Smooth muscle cell (in vitro differentiated cells): ENCODE results near the gene ZNF587B. TPM values are rescaled to one million over a fixed set of nuclear protein-coding genes. Genes with fewer than 3 reads are reported as not detected.
A peak's percentile ranks its signal among the peaks of the same experiment; 100 is the strongest.
"Not testable (repeated sequence)": the region's sequence is repeated elsewhere in the genome, so short reads cannot be mapped to it uniquely, and the experiment has no call there.

Experiments
- DNase-seq: peaks from one replicate; lab custom pipeline; 2025; ENCODE audit not compliant: unreplicated experiment; lab: John Stamatoyannopoulos, UW
- H2AFZ ChIP-seq: fragments of 200-600 bp; sonication (generic); 2 replicates; pipeline ENCODE4 v1.6.0; 2016; ENCODE audit warnings: antibody characterized with exemption, low read depth, mild to moderate bottlenecking
- H3F3A ChIP-seq: fragments of 200-600 bp; sonication (generic); 2 replicates; pipeline ENCODE4 v1.6.0; 2017; ENCODE audit warnings: antibody characterized with exemption, low read depth
- H3K27ac ChIP-seq: fragments of 200-600 bp; sonication (generic); 2 replicates; pipeline ENCODE4 v1.5.1; 2016; ENCODE audit warnings: low read depth, mild to moderate bottlenecking
- H3K27me3 ChIP-seq: fragments of 200-600 bp; sonication (generic); 2 replicates; pipeline ENCODE4 v1.6.1; 2016; ENCODE audit warnings: low read depth, mild to moderate bottlenecking
- H3K36me3 ChIP-seq: fragments of 200-600 bp; sonication (generic); 2 replicates; pipeline ENCODE4 v1.5.1; 2016; ENCODE audit warnings: low read depth
- H3K4me1 ChIP-seq: fragments of 200-600 bp; sonication (generic); 2 replicates; pipeline ENCODE4 v1.5.1; 2016; ENCODE audit warnings: low read depth
- H3K4me2 ChIP-seq: fragments of 200-600 bp; sonication (generic); 2 replicates; pipeline ENCODE4 v1.6.0; 2016; ENCODE audit warnings: mild to moderate bottlenecking
- H3K4me3 ChIP-seq: fragments of 200-600 bp; sonication (generic); 2 replicates; pipeline ENCODE4 v1.5.1; 2016; ENCODE audit warnings: mild to moderate bottlenecking
- H3K79me2 ChIP-seq: fragments of 200-600 bp; sonication (generic); 2 replicates; pipeline ENCODE4 v1.6.0; 2016; ENCODE audit warnings: low read depth, mild to moderate bottlenecking
- H3K9ac ChIP-seq: fragments of 200-600 bp; sonication (generic); 2 replicates; pipeline ENCODE4 v1.6.0; 2016; ENCODE audit warnings: low read depth
- H3K9me3 ChIP-seq: fragments of 200-600 bp; sonication (generic); replicated peaks from 2 replicates; pipeline ENCODE4 v1.5.1; 2016; ENCODE audit warnings: low read depth
- H4K20me1 ChIP-seq: fragments of 200-600 bp; sonication (generic); 2 replicates; pipeline ENCODE4 v1.6.0; 2016; ENCODE audit warnings: low read depth
- WGBS: methylation state at CpG from one replicate; pipeline ENCODE4 v1.1.7; 2016; ENCODE audit warnings: low lambda C conversion rate; 5-methylcytosine and 5-hydroxymethylcytosine counted together
- polyA plus RNA-seq: library from polyadenylated mRNA; unstranded; fragments of >200 nt; fragmentation: Nextera tagmentation; extraction: Ambion mirVana; gene quantifications from 2 replicates; pipeline ENCODE4 v1.2.1, GENCODE V29; 2016
- total RNA-seq: library from RNA; depleted of rRNA; stranded (reverse); fragments of >200 nt; gene quantifications from 2 replicates; pipeline ENCODE4 v1.2.3, GENCODE V29; 2014
- TF ChIP-seq, protein P1 (sequence below): fragments of 200-600 bp; sonication (generic); IDR thresholded peaks from 2 replicates; pipeline ENCODE4 v1.5.1; 2017; ENCODE audit warnings: borderline replicate concordance, mild to moderate bottlenecking, antibody characterized with exemption; ENCODE audit not compliant: insufficient read depth, poor library complexity, severe bottlenecking

Gene ZNF587B
- total and polyA plus RNA-seq, 2 experiments from 2014 or later, result 1.2 to 6.7 TPM

- no peak overlapping the region for H3K9ac ChIP-seq
- no peak overlapping the region for H3K27ac ChIP-seq
- WGBS, result 88% methylated on average over 6 of the region's 6 CpGs
- no peaks in the 10 kb centered on the region for H3K27me3 ChIP-seq
- H2AFZ ChIP-seq, result no peak overlapping the region
- TF ChIP-seq, protein P1, sequence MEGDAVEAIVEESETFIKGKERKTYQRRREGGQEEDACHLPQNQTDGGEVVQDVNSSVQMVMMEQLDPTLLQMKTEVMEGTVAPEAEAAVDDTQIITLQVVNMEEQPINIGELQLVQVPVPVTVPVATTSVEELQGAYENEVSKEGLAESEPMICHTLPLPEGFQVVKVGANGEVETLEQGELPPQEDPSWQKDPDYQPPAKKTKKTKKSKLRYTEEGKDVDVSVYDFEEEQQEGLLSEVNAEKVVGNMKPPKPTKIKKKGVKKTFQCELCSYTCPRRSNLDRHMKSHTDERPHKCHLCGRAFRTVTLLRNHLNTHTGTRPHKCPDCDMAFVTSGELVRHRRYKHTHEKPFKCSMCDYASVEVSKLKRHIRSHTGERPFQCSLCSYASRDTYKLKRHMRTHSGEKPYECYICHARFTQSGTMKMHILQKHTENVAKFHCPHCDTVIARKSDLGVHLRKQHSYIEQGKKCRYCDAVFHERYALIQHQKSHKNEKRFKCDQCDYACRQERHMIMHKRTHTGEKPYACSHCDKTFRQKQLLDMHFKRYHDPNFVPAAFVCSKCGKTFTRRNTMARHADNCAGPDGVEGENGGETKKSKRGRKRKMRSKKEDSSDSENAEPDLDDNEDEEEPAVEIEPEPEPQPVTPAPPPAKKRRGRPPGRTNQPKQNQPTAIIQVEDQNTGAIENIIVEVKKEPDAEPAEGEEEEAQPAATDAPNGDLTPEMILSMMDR, result no peak
- DNase-seq, result no peak
- H3K4me3 ChIP-seq, result no peak overlapping the region
- peaks cover 85% of the 10 kb centered on the region for H4K20me1 ChIP-seq
- no peaks in the 10 kb centered on the region for H3F3A ChIP-seq
- H3K4me2 ChIP-seq, result no peak overlapping the region
- H3K79me2 ChIP-seq, result peaks cover 90% of the 10 kb centered on the region
- peaks cover 5% of the 10 kb centered on the region for H3K4me1 ChIP-seq
- H3K36me3 ChIP-seq, result no peaks in the 10 kb centered on the region
- no peaks in the 10 kb centered on the region for H3K9me3 ChIP-seq
Measured at GRCh38 chr19:57825511-57825910, 4.6 kb upstream of the ZNF587B start.

DNA sequence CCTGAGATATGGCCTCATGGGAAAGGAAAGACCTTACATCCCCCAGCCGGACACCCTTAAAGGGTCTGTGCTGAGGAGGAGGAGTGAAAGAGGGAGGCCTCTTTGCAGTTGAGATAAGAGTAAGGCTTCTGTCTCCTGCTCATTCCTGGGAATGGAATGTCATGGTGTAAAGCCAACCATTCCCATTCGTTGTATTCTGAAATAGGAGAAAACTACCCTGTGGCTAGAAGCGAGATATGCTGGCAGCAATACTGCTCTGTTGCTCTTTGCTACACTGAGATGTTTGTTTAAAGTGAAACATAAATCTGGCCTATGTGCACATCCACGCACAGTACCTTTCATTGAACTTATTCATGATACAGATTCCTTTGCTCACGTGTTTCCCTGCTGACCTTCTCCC, 783 bp upstream of the ZNF587B start:
- no peak for DNase-seq
- Histone ChIP-seq H3K9me3 (no peaks in the 10 kb centered on the region), H3F3A (no peaks in the 10 kb centered on the region), H3K79me2 (peaks cover 77% of the 10 kb centered on the region), H3K4me3 (peak overlapping the region; percentile 18), H3K4me1 (peaks cover 4% of the 10 kb centered on the region), H3K36me3 (no peaks in the 10 kb centered on the region), H3K9ac (peak overlapping the region; percentile 10), H3K27me3 (no peaks in the 10 kb centered on the region), H2AFZ (no peak overlapping the region), H4K20me1 (peaks cover 74% of the 10 kb centered on the region), H3K27ac (peak overlapping the region; percentile 63), H3K4me2 (peak overlapping the region; percentile 84)
- TF ChIP-seq, protein P1, result no peak
- 28% methylated on average over 5 of the region's 5 CpGs for WGBS

DNA sequence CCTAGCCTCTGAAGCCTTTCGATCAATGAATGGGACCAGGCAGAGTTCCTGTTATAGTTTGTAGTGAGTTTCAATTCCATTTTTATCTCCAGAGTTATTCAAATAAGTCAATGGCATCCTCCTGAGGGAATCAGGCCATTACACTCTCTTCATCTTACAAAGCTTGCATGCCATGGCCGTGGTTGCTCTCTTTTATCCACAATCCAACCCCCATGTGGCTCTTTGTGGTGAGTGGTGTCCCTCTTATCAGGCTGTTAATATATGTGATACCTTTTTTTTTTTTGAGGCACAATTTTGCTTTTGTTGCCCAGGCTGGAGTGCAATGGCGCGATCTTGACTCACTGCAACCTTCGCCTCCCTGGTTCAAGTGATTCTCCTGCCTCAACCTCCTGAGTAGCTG, 6.9 kb downstream of the ZNF587B start:
- not testable (repeated sequence) for H3K4me2 ChIP-seq, H3K27me3 ChIP-seq, H3K36me3 ChIP-seq, H3K9me3 ChIP-seq, H3K4me3 ChIP-seq, H3K4me1 ChIP-seq, H3K9ac ChIP-seq, H2AFZ ChIP-seq, H3F3A ChIP-seq, H3K27ac ChIP-seq, DNase-seq
- peaks cover 48% of the 10 kb centered on the region for H3K79me2 ChIP-seq
- H4K20me1 ChIP-seq, result peaks cover 60% of the 10 kb centered on the region
- 89% methylated on average over 5 of the region's 5 CpGs for WGBS

- H2AFZ ChIP-seq, H3K4me2 ChIP-seq, H3K9me3 ChIP-seq, H3K27ac ChIP-seq, H3K4me1 ChIP-seq, H3K4me3 ChIP-seq, H3F3A ChIP-seq, H3K9ac ChIP-seq, DNase-seq, H3K27me3 ChIP-seq, H3K36me3 ChIP-seq: not testable (repeated sequence)
- WGBS, result 85% methylated on average over 5 of the region's 5 CpGs
- peaks cover 68% of the 10 kb centered on the region for H4K20me1 ChIP-seq
- peaks cover 56% of the 10 kb centered on the region for H3K79me2 ChIP-seq
Measured at GRCh38 chr19:57838622-57839191, 8.6 kb downstream of the ZNF587B start.
